Epithelial cell of proximal tubule (primary cell): ENCODE results near the gene ANKRD44. TPM values are rescaled to one million over a fixed set of nuclear protein-coding genes. Genes with fewer than 3 reads are reported as not detected.
"Not testable (repeated sequence)": the region's sequence is repeated elsewhere in the genome, so short reads cannot be mapped to it uniquely, and the experiment has no call there.

ENCODE experiments used
- DNase-seq: peaks from one replicate; pipeline ENCODE4 v3.0.0-alpha.2; 2011; ENCODE audit warnings: low read depth
- H3K4me3 ChIP-seq: 2 replicates; pipeline ENCODE4 v1.5.1; 2011; ENCODE audit warnings: low read depth, mild to moderate bottlenecking, low read length
- total RNA-seq: library from RNA; depleted of rRNA; stranded (reverse); fragments of >200 nt; gene quantifications from 2 replicates; pipeline ENCODE4 v1.2.3, GENCODE V29; 2015
- TF ChIP-seq, protein P1 (sequence below): conservative IDR thresholded peaks from 2 replicates; pipeline ENCODE4 v1.5.1; 2012; ENCODE audit warnings: low read depth, mild to moderate bottlenecking, low read length

The ANKRD44 gene
- total RNA-seq, 1 donor from 2014 or later, result 1.7 TPM

- no peak for DNase-seq
- TF ChIP-seq, protein P1, sequence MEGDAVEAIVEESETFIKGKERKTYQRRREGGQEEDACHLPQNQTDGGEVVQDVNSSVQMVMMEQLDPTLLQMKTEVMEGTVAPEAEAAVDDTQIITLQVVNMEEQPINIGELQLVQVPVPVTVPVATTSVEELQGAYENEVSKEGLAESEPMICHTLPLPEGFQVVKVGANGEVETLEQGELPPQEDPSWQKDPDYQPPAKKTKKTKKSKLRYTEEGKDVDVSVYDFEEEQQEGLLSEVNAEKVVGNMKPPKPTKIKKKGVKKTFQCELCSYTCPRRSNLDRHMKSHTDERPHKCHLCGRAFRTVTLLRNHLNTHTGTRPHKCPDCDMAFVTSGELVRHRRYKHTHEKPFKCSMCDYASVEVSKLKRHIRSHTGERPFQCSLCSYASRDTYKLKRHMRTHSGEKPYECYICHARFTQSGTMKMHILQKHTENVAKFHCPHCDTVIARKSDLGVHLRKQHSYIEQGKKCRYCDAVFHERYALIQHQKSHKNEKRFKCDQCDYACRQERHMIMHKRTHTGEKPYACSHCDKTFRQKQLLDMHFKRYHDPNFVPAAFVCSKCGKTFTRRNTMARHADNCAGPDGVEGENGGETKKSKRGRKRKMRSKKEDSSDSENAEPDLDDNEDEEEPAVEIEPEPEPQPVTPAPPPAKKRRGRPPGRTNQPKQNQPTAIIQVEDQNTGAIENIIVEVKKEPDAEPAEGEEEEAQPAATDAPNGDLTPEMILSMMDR, result no peak
- no peak overlapping the region for H3K4me3 ChIP-seq
These were observed 17.1 kb downstream of the ANKRD44 start for GRCh38 chr2:197293252-197294007.

GRCh38 chr2:197292619-197293018, 18.0 kb downstream of the ANKRD44 start:
- TF ChIP-seq, protein P1, result no peak
- DNase-seq, result no peak
- H3K4me3 ChIP-seq, result no peak overlapping the region

- DNase-seq, H3K4me3 ChIP-seq: not testable (repeated sequence)
These were observed 23.0 kb downstream of the ANKRD44 start for GRCh38 chr2:197287596-197287932.

- TF ChIP-seq, protein P1, result no peak
- H3K4me3 ChIP-seq, result no peak overlapping the region
- peak; percentile 25 for DNase-seq
These were observed 23.6 kb downstream of the ANKRD44 start for GRCh38 chr2:197286805-197287595.

DNA sequence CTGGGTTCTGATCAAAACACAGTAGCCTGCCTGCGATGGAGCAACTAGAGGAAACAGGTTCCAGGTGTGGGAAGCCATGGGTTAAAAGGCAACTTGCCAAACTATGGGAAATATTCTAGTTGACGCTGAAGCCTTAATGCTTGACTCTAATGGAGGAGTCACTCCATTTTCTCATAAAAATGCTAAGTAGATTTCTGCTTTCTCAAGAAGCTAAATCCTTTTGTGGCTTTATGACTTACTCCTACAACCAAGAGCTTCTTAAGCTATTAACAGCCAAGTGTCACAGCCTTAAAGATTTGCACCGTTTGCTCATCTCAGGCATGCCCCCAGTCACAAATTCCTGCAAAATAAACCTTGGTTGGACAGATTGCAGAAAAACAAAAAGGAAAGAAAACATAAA, 25.2 kb downstream of the ANKRD44 start:
- TF ChIP-seq, protein P1, result no peak
- no peak overlapping the region for H3K4me3 ChIP-seq
- no peak for DNase-seq

GRCh38 chr2:197284956-197285355, 25.6 kb downstream of the ANKRD44 start:
- no peak for DNase-seq
- no peak overlapping the region for H3K4me3 ChIP-seq
- TF ChIP-seq, protein P1, result no peak

DNA sequence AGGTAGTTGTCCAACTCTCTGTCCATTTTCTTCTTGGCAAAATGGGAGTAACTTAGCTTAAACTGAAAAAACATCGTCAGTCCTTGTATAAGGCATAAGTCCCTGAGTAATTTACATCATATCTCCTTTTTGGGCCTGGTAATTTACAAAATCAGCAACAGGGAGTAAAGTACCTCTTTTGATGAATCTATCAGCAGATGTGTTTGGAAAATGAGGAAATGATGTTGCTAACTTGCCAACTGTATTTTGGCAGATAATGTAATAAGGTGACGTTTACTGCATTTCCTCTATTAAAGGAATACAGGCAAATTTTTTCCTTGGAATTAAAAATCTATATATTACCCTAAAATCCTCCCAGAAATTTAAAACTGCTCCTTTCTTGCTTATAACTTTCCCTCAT, 29.2 kb downstream of the ANKRD44 start:
- no peak overlapping the region for H3K4me3 ChIP-seq
- TF ChIP-seq, protein P1, result no peak
- DNase-seq, result no peak
